Activated CD8-positive, alpha-beta T cell treated with anti-CD3 and anti-CD28 coated beads for 36 hours (primary cell): ENCODE measurements around the gene BTBD19. TPM values are rescaled to one million over a fixed set of nuclear protein-coding genes. Genes with fewer than 3 reads are reported as not detected.
"Not testable (repeated sequence)": the region's sequence is repeated elsewhere in the genome, so short reads cannot be mapped to it uniquely, and the experiment has no call there.

ENCODE experiments used
- ATAC-seq: fragments of 200-7000 bp; cut with Tn5 transposase; one replicate; pipeline ENCODE4 v1.10.0; 2021; ENCODE audit warnings: mild to moderate bottlenecking, moderate library complexity
- CTCF ChIA-PET: fragments of 350-600 bp; sonication (Branson Sonifier 250); formaldehyde crosslinking; loops from one replicate; lab custom pipeline; 2021; ENCODE audit warnings: antibody characterized with exemption; lab: Charles Lee
- POLR2A ChIA-PET: fragments of 350-600 bp; sonication (Branson Sonifier 250); formaldehyde crosslinking; loops from one replicate; lab custom pipeline; 2021; ENCODE audit warnings: antibody characterized with exemption; lab: Charles Lee
- DNase-seq: peaks from one replicate; pipeline ENCODE4 v3.0.0-alpha.2; 2020
- H3K27ac Mint-ChIP-seq: one replicate; pipeline ENCODE4 v1.8.0; 2021; ENCODE audit warnings: mild to moderate bottlenecking, mixed read lengths
- H3K27me3 Mint-ChIP-seq: one replicate; pipeline ENCODE4 v1.8.0; 2021; ENCODE audit warnings: mixed read lengths
- H3K36me3 Mint-ChIP-seq: one replicate; pipeline ENCODE4 v1.8.0; 2021; ENCODE audit warnings: low read depth, mixed read lengths
- H3K4me1 Mint-ChIP-seq: one replicate; pipeline ENCODE4 v1.8.0; 2021; ENCODE audit warnings: low read depth, mixed read lengths
- H3K4me3 Mint-ChIP-seq: one replicate; pipeline ENCODE4 v1.8.0; 2021; ENCODE audit warnings: mild to moderate bottlenecking, moderate library complexity, mixed read lengths
- H3K9me3 Mint-ChIP-seq: one replicate; pipeline ENCODE4 v1.8.0; 2021; ENCODE audit warnings: mixed read lengths
- CTCF ChIP-seq: fragments of 200-600 bp; IDR thresholded peaks from one replicate; pipeline ENCODE4 v1.8.0; 2022; ENCODE audit warnings: antibody characterized with exemption, mild to moderate bottlenecking
- intact Hi-C: fragments of 100-400 bp; cut with micrococcal nuclease; formaldehyde crosslinking; loops from one replicate; pipeline ENCODE4 v1.10.0; 2022
- total RNA-seq, 2 experiments: library from RNA; stranded (reverse); gene quantifications; one replicate each; pipeline ENCODE4 v1.2.3, GENCODE V29; 2021

BTBD19 gene
- total RNA-seq, 2 experiments from 2014 or later = 4.8 to 5.6 TPM

GRCh38 chr1:44808938-44809917 lies 905 bp downstream of the BTBD19 start:
- intact Hi-C loops = loop anchor here (2.0 to 10.0 kb wide), 2 partner anchors 78 to 496 kb away; partner anchors contain the start of gene RNU5D-1
- ATAC-seq (peak; percentile 56), DNase-seq (peak; percentile 97)
- Mint-ChIP-seq H3K27ac (peak overlapping the region; percentile 99), H3K4me3 (peak overlapping the region; percentile 55), H3K27me3 (no peaks in the 10 kb centered on the region), H3K9me3 (no peaks in the 10 kb centered on the region), H3K4me1 (peaks cover 76% of the 10 kb centered on the region), H3K36me3 (peaks cover 32% of the 10 kb centered on the region)
- CTCF ChIA-PET = interaction anchor here (0.9 to 4.4 kb wide), 9 partner anchors 10 to 157 kb away, joined by 3 to 51 read pairs (median 6); partner anchors contain the start of genes BEST4, PLK3 and RNU5D-1
- POLR2A ChIA-PET = interaction anchor here (0.6 to 12.0 kb wide), 20 partner anchors 10 to 713 kb away, joined by 3 to 214 read pairs (median 5); partner anchors contain the start of genes BEST4, EIF2B3, HECTD3 and MUTYH
- no peak for TF ChIP-seq CTCF

DNA sequence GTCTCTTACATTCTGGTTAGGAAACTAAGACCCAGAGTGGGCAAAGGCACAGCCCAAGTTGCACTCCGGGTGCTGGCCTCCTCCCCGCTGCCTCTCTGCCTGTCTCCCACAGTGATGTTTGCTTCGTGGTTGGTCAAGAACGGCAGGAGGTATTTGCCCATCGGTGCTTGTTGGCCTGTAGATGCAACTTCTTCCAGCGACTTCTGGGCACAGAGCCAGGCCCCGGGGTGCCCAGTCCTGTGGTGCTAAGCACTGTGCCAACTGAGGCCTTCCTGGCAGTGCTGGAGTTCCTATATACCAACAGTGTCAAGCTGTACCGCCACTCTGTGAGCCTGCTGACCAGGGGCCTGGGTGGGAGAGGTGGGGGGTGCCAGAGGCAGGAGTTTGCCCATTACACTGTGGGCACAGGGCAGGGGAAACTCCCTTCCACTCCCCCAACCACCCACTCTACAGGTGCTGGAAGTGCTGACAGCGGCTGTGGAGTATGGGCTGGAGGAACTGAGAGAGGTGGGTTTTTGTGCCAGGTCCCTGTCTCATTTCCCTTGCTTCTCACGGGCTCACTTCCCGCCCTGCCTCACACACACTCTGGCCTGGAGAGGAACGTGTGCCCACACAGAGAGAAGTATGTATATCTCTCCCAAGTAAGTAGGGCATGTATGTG lies 1.9 kb downstream of the BTBD19 start:
- DNase-seq = peak; percentile 51
- peak overlapping the region; percentile 55 for H3K4me3 Mint-ChIP-seq
- CTCF ChIA-PET = interaction anchor here (0.7 to 4.4 kb wide), 6 partner anchors 12 to 225 kb away, joined by 3 to 51 read pairs (median 14); partner anchors contain the start of genes PLK3 and RNU5D-1

DNA sequence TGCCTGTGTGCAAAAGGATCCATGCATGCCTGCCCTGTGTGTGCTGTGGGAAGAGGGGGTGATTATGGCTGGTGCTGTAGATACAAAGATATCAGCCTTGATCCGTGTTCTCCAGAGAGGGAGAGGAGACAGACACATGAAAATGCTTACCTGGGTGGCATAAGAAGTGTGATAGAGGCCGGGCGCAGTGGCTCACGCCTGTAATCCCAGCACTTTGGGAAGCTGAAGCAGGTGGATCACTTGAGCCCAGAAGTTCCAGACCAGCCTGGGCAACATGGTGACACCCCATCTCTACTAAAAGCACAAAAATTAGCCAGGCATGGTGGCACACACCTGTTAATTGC lies 2.4 kb downstream of the BTBD19 start:
- H3K4me3 Mint-ChIP-seq = peak overlapping the region; percentile 55

More for the DNA sequence above, 1.9 kb downstream of the BTBD19 start:
- H3K27me3 Mint-ChIP-seq = no peaks in the 10 kb centered on the region
- H3K36me3 Mint-ChIP-seq = peaks cover 31% of the 10 kb centered on the region
- H3K9me3 Mint-ChIP-seq = no peaks in the 10 kb centered on the region
- TF ChIP-seq CTCF = no peak
- intact Hi-C loops = no loop called here
- POLR2A ChIA-PET = interaction anchor here (0.6 to 12.0 kb wide), 13 partner anchors 10 to 203 kb away, joined by 3 to 214 read pairs (median 7); partner anchors contain the start of genes BEST4, EIF2B3, PLK3 and RNU5D-1
- H3K4me1 Mint-ChIP-seq = peaks cover 76% of the 10 kb centered on the region
- H3K27ac Mint-ChIP-seq = peak overlapping the region; percentile 99
- ATAC-seq = no peak

GRCh38 chr1:44811234-44811633 lies 2.9 kb downstream of the BTBD19 start:
- POLR2A ChIA-PET = interaction anchor here (1.1 to 12.0 kb wide), 7 partner anchors 9 to 89 kb away, joined by 4 to 214 read pairs (median 99); partner anchors contain the start of genes BEST4, PLK3, RNU5D-1 and RPS8
- H3K9me3 Mint-ChIP-seq = no peaks in the 10 kb centered on the region
- H3K27me3 Mint-ChIP-seq = no peaks in the 10 kb centered on the region
- no peak for TF ChIP-seq CTCF
- peak overlapping the region; percentile 99 for H3K27ac Mint-ChIP-seq
- peak; percentile 4 for DNase-seq
- ATAC-seq = no peak
- peaks cover 31% of the 10 kb centered on the region for H3K36me3 Mint-ChIP-seq
- H3K4me3 Mint-ChIP-seq = peak overlapping the region; percentile 55
- CTCF ChIA-PET = interaction anchor here (0.7 to 4.4 kb wide), 2 partner anchors 13 to 226 kb away, joined by 3 to 51 read pairs; partner anchors contain the start of gene PLK3
- intact Hi-C loops = no loop called here
- peaks cover 71% of the 10 kb centered on the region for H3K4me1 Mint-ChIP-seq

More for the DNA sequence above, 2.4 kb downstream of the BTBD19 start:
- POLR2A ChIA-PET = interaction anchor here (1.1 to 12.0 kb wide), 8 partner anchors 9 to 88 kb away, joined by 4 to 214 read pairs (median 76); partner anchors contain the start of genes BEST4, PLK3, RNU5D-1 and RPS8
- intact Hi-C loops, DNase-seq, ATAC-seq, H3K27me3 Mint-ChIP-seq, H3K9me3 Mint-ChIP-seq: not testable (repeated sequence)
- H3K36me3 Mint-ChIP-seq = peaks cover 30% of the 10 kb centered on the region
- CTCF ChIA-PET = interaction anchor here (0.7 to 4.4 kb wide), 3 partner anchors 12 to 225 kb away, joined by 3 to 51 read pairs (median 22); partner anchors contain the start of genes PLK3 and RNU5D-1
- H3K4me1 Mint-ChIP-seq = peaks cover 72% of the 10 kb centered on the region
- peak overlapping the region; percentile 99 for H3K27ac Mint-ChIP-seq
